ENCODE measurements around the gene ILKAP.

DNA sequence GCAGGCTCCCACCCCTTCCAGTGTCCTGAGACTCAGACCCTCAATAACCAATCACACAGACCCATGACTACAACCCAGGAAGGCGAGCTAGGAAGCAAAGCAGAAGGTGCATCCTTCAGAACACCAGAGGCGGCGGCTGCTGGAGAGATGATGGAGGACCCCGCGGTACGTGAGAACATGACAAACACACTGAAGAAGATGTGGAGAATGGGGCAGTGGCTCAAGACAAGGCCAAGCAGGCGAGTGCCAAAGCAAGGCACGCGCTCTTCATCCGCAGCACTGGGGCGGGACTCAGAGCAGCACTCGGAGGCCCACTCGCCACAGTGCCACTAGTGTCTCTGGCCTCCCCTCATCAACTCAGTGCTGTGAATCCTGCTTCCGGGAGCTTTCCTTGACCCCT lies 31.1 kb downstream of the ILKAP start:
- TF ChIP-seq, protein P1, sequence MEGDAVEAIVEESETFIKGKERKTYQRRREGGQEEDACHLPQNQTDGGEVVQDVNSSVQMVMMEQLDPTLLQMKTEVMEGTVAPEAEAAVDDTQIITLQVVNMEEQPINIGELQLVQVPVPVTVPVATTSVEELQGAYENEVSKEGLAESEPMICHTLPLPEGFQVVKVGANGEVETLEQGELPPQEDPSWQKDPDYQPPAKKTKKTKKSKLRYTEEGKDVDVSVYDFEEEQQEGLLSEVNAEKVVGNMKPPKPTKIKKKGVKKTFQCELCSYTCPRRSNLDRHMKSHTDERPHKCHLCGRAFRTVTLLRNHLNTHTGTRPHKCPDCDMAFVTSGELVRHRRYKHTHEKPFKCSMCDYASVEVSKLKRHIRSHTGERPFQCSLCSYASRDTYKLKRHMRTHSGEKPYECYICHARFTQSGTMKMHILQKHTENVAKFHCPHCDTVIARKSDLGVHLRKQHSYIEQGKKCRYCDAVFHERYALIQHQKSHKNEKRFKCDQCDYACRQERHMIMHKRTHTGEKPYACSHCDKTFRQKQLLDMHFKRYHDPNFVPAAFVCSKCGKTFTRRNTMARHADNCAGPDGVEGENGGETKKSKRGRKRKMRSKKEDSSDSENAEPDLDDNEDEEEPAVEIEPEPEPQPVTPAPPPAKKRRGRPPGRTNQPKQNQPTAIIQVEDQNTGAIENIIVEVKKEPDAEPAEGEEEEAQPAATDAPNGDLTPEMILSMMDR (IDR thresholded peaks at IDR 0.05; ENCODE audit: insufficient read depth, low read length, poor library complexity, severe bottlenecking): no peak
- TF ChIP-seq EZH2phosphoT487 (conservative IDR thresholded peaks at IDR 0.05; ENCODE audit: low read length): no peak

Measured in SU-DHL-6 (cell line).